Measurements from ENCODE around the gene PBX1.

The PBX1 gene

DNA sequence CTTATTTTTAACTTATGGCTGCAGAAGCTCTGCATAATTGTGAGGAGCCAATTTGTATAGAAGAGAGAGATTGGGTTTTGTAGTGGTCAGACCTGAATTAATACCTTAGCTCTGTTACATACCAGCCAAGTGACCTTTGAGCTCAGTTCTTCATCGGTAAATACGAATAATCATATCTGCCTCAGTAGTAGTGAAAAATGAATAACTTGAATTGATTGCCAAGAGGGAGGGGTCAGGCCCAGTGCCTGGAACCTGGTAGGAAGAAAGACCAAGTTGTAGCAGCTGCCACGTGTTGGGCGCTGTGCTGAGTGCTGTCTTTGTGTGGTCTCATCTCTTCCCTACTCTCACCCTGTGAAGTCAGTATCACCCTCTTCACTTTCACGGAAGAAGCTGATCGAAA lies 247.5 kb downstream of the PBX1 start:
- DNase-seq (ENCODE audit: low read depth, low spot score), result no peak

DNA sequence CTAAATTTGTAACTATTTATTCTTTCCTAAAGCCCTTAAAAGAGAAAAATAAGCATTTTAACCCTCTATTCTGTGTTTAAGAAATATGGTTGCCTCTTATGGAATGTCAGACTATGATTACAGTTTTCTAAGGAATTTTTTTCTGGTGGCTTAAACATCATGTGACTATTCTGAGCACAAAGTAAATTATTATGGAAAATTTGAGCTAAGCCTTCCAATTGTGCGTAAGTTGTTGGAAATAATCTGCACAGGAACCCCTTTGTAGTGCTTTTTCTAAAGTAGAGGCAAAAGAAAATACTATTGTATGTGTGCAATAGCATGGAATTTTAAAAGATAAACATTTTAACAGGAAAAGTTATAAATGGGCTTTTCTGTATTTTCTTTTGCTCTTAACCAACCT lies 254.8 kb downstream of the PBX1 start:
- no peak for DNase-seq (ENCODE audit: low read depth, low spot score)

DNA sequence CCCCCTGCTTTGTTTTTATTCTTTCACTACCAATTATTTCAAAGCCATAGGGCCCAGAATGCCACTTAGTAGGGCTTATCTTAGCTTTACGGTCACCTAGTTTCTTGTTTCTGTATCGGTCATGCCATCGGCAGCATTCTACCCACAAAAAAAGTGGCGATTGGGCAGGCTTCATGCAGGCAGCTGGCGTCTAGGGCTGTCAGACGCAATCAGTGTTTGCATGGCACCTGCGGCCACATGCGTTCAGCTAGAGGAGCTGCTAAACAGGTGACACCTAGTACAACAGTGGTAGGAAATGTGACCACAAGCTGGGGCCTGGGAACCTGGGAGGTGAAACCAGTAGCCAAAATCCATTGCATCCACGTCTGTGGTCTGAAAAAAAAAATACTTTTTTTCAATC lies 262.7 kb downstream of the PBX1 start:
- DNase-seq (ENCODE audit: low read depth, low spot score), result no peak

DNA sequence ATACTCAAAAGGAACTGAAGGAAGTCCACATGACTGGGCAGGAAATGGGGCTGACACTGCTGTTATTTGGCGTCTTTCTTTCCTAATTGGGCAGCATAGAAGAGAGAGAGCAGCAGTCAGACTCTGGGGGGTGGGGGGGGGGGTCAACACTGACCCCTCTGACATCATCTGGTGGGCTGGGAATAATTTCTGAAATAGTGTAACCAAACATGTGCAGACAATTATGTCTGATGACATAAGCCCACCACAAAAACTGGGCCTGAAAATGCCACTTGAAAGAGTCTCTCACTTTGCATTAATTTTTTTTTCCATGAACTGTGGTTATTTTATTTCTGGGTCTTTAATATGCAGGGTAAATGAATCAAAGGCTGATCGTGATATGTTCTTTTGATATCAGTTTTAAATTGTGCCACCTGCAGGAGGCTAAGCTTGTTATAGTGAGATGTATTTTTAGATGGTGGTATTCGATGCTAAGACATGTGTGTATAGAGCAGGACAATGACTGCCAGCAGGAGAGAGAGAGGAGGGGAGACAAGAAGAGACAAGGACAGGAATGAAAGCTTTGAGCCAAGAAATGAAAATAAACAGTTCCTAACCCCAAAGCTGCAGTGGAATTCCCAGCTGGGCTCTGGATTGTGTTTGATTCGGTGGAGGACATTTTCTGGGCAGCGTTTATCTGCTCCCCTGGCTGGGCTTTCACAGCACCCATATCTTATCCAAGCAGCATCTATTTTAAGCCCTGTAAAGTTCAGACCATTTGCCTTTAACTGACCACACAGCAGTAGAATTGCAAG lies 264.7 kb downstream of the PBX1 start:
- DNase-seq (ENCODE audit: low read depth, low spot score), result no peak

GRCh38 chr1:164824542-164824941 lies 265.6 kb downstream of the PBX1 start:
- no peak for DNase-seq (ENCODE audit: low read depth, low spot score)

DNA sequence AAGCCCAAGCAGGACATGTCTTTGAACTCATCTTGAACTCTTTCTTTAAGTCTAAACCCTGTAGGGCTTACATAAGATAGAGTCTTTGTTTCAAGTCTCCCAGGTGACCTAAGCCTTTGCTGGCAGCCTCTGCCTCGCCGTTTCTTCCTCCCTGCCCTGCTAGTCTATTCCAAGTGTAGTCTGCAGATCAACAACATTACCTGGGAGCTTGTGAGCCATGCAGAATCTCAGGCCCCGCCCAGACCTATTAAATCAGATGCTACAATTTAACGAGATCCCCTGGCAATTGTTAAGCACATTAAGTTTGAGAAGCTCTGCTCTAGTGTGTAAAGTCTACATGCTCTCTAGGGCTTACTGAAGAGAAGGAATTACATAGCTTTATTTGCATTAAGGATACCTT lies 271.6 kb downstream of the PBX1 start:
- no peak for DNase-seq (ENCODE audit: low read depth, low spot score)

DNA sequence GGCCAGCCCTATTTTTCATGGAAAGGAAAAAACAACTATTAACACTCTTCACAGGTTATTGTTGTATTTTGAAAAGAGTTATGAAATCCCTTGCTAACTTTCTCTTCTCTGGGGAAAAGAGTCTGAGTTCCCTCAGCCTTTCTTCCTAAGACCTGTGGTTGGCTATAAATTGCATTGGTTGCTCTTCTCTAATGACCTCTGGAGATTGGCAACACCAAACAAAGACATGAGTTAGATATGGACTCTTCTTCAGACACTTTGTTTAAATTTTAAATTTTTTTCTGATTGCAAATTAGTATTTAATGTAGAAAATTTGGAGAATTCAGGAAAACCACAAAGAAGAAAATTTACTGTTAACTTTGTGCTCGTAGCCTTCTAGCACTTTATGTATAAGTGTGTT lies 275.7 kb downstream of the PBX1 start:
- DNase-seq (ENCODE audit: low read depth, low spot score), result no peak

DNA sequence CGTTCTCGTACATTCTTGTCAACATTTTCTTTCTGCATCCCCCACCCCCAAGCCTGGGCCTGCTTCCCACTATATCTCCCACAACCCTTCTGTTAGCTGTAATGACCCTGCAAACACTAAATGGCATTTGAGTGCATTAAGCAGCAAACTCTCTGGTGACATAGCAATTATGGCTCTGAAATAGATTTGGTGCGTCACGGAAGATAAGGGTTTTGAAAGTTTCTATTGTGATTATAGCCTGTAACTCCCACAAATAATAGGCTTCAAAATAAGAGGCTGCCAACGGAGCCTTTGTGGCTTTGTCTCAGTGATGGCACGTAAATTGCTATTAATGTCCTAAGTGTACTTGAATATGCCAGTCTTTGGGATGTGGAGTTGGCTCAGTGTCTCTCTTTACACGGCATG lies 277.6 kb downstream of the PBX1 start:
- no peak for DNase-seq (ENCODE audit: low read depth, low spot score)

DNA sequence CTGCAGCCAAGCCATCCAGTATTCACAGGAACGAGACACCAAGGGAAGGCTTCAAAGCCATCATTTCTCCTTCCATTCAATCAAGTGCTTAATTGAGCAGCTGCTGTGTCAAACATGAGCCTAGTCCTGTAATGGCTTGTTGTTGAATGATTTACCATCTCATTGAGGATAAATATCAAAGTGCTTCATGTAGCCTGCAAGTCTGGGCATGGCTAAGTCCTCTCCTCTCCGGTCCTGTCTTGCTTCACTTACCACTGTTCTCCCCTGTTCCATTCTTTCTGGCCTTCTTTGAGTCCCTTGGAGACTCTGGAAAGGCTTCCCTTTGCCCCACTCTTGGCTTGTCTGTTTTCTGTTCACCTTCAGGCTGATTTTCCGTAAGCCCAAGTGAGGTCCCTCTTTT lies 279.8 kb downstream of the PBX1 start:
- DNase-seq (ENCODE audit: low read depth, low spot score), result no peak

DNA sequence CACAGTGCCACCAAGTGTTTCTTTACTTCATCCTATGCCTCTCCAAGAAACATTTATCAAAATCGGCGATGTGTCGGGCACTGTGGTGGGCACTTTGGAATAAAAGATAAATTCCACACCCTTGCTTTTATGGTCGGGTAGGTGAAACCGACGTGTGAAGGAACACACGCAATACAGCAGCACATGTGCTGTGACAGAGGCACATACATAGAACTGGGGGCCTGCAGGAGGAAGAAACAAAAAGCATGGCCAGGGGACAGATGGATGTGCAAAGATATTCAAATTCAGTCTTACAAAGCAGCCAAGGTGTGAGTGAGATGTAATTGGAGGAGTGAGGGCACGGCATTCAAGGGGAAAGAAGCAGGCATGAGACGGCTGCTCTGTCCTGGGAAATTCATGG lies 282.0 kb downstream of the PBX1 start:
- DNase-seq (ENCODE audit: low read depth, low spot score), result no peak

DNA sequence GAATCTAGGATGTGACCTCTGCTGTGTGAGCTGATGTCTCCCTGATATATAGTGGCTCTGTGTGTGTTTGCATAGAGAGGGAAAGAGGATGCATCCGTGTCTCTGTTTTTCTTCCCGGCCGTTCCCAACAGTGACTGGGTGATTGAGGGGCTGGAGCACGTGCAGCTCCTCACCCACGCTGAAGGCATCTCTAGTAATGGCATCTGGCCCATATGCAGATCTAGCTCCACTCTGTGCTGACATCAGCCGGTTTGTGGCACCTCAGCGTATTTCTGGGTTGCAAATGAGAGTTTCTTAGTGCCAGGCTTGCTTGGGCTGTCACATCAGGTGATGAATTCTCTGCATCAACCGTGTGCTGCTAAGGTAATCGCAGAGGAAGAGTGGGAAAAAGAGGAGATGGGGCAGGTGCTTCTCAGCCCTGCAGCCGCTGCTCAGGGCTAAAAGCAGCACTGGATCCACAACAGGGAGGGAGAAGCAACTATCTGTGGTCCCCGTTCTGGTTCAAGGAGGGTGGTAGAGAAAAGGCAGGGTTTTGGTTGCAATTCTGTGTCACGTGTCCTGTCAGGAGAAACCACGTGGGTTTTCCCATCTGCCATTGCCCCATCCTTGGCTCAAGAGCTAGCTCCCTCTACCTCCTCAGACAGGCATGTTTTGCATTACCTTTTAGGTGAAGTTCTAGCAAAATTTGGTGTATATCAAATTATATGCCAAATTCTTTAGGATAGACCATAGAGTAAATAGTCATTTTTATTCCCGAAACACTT lies 282.9 kb downstream of the PBX1 start:
- no peak for DNase-seq (ENCODE audit: low read depth, low spot score)

- no peak for DNase-seq (ENCODE audit: low read depth, low spot score)
These were observed 283.9 kb downstream of the PBX1 start for GRCh38 chr1:164842870-164843269.

DNA sequence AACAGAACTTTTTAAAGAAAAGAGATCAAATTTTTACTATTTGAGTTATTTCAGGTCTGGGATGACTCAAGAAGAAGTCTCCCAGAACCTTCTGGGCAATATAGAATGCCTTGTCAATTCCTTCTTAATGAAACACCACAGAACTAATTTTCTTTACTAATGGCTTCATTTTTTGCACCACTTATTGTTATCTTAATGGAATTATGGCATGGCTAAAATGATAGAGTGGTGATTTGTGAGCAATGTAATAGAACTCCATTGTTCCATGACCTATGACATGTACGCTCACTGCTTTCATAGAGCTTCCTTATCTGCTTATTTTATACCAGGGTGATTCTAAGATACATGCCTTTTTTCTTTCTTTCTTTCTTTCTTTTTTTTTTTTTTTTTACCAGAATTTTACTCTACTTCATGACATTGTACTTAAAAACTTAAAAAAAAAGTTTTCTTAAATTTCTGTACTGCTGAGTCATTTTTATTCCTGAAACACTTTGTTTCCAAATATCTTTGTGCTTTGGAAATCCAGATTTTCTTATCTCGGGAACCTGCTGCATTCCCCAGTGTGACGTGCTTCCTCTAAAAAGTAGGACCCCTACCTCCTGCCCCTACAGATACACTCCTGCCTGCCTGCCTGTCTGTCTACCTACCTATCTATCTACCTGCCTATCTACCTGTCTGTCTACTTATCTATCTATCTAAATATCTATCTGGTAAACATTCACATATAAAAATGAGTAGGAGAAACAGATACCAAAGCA lies 284.9 kb downstream of the PBX1 start:
- DNase-seq (ENCODE audit: low read depth, low spot score), result no peak

DNA sequence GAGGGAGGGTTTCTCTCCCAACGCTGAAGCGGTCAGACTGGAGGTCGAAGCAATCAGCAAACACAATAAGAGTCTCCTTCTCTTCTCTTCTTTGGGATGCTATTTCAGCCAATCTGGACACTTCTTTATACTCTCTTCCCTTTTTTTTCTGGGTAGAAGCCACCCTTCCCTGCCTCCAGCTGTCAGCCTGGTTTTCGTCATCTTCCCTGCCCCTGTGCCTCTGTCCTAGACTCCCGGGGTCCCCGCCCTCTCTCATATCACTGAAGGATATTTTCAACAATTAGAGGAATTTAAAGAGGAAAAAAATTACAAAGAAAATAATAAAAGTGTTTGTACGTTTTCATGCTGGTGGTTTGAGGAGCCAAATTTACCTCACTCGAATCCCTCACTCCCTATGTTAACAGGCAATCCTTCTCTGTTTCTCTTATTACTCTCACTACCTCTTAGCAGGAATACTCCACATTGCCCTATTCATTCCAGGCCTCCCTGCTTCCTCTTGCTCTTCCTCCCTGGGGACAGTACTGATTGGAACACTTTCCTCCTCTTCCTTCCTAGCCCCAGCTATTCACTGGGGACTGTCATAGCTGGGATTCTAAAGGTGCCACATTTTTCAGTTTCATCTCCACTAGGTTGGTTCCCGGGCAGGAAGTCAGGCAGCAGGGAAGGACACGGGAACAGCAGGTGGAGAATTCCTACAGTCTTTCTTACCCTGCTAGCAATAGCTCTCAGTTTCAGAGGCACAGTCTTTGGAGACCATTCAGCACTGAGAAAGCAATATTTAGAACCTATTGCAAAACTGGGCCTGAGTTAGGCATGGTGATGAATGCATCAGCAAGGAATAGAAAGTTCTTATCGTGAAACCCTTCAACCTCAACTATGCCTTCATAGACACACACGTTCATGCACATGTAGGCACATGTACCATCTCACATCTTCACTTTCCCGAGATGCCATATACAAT lies 288.0 kb downstream of the PBX1 start:
- no peak for DNase-seq (ENCODE audit: low read depth, low spot score)

- no peak for DNase-seq (ENCODE audit: low read depth, low spot score)
These were observed 294.2 kb downstream of the PBX1 start for GRCh38 chr1:164853146-164853545.

DNA sequence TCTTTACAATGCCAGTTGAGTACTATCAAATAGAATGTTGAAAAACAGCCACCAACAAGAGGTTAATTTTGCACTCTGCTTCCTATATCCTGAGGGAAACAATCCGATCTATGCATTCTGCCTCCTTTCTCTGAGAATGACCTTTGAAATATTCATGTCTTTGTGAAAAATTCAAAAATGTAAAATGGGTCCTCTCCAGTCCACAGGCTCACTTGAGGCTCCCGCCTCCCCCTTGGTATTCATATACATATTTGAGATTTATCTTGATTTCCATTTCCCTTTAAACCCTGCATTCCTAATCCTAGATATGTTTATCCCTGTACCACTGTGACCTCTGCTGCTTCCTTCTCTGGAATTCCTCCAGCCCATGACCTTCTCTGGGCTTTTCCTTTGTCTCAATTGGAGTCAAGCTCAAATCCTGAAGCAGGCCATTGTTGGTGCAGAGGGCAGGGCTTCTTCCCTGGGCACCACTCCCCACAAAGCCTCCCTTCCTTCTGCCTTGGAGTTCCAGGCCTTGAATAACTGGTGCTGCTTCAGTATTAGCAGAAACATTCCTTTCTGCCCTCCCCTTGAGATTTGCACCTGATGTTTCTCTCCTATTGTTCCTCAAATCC lies 296.8 kb downstream of the PBX1 start:
- no peak for DNase-seq (ENCODE audit: low read depth, low spot score)

DNA sequence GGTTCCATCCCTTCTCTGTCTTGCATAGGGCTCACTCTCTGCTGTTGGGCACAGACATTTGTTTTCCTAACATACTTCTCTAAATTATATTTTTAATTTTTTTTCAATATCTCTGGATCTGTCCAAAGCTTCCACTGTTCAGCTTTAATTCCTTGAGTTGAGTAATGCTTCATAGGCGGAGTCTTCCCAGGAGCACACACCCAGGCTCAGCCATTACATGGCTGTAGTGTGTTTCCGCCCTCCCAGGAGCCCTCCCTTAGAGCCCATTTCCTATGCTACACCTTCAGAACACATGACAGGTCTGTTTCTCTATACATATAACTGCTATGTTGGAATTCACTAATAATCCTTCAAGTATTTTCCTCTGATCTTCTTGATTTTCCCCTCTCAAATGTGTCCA lies 297.4 kb downstream of the PBX1 start:
- no peak for DNase-seq (ENCODE audit: low read depth, low spot score)

- no peak for DNase-seq (ENCODE audit: low read depth, low spot score)
These were observed 298.5 kb downstream of the PBX1 start for GRCh38 chr1:164857439-164857838.

DNA sequence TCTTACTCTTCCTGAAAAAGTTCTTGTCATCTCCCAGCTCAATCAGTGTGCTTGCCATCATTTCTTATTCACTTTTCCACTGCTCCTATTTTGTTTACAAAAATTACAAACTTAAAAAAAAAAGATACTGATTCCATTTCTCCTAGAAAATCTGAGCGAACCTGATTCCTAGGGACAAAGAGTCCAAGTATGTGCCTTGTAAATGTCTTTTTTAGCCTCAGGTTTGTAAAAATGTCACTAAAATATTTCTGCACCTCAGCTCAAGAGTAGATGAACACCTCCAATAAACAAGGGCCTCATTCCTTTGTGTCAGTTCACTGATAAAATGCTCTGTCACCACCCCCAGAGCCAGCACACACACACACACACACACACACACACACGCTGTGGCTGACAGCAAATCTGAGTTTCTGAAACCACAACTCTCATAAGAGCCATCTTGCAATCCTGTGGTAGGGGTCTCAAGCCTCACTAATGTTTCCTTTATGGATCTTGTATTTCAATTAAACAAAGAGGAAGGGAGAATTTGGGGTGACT lies 299.2 kb downstream of the PBX1 start:
- no peak for DNase-seq (ENCODE audit: low read depth, low spot score)

DNA sequence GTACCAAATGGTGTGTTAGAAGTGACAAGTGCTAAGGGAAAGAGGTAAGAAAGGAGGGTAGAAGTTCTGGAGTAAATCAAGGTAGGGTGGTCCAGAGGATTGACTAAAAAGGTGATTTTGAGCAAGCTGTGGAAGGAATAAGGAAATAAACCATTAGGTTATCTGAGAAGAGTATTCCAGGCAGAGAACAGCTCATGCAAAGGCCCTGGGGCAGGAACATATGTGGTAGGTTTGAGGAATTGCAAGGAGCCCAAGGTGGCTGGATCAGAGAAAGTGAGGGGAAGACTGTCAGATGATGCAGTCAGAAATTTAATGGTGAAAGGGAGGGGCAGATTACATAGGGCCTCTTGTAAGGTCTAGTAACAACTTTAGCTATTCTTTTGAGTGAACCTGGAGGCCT lies 302.6 kb downstream of the PBX1 start:
- no peak for DNase-seq (ENCODE audit: low read depth, low spot score)

GRCh38 chr1:164863056-164863455 lies 304.1 kb downstream of the PBX1 start:
- DNase-seq (ENCODE audit: low read depth, low spot score), result no peak

All from activated CD4-positive, CD25-positive, alpha-beta regulatory T cell treated with anti-CD3 and anti-CD28 coated beads, Interleukin-2, amount 50 U/mL, for 16 hours (primary cell).